GM11168 (cell line): ENCODE results near the gene PLEKHB1.
"Not testable (repeated sequence)": the region's sequence is repeated elsewhere in the genome, so short reads cannot be mapped to it uniquely, and the experiment has no call there.

Experiments used
- in situ Hi-C: fragments of 300-500 bp; cut with MboI; formaldehyde crosslinking; loops from one replicate; pipeline ENCODE4 v1.12.0; 2022; ENCODE audit warnings: low sequenced_read_pairs; ENCODE audit not compliant: unreplicated experiment

The PLEKHB1 gene

DNA sequence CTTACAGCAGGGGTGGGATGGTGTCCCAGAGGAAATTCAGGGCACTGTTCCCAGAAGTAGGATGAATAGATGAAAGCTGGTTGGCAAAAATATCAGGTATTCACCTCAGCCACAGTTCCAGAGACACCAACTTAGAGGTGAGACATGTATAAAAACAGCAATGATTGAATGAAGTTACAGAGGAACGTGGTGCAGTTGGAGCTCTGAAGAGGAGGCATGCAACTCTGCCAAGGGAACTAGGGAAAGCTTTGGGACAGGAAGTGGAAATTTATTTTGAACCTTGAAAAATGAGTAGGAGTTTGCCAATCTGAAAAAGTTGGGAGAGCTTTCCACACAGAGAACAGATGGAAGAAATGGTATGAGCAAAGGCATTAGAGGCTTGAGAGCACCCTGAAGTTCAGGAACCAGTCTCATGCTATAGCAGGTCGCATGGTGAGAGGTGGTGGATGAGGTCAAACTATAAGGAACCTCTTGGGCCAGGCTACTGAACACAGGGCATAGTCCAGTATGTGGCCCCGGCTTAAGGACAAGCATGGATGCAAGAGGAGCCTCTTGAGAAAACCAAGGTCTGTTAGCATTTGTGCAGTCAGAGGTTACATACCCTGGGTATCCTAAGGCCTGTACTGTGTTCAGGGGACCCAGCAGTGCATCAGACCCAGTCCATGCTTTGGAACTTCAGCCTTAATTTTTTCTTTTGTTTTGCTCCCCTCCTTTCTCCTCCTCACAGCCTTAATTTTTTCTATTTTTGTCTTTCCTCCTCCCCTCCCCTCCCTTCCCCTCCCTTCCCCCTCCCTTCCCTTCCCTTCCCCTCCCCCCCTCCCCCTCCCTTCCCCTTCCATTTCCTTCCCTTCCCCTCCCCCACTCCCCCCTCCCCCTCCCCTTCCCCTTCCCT lies 17.5 kb downstream of the PLEKHB1 start:
- in situ Hi-C loops: loop anchor here (10.0 to 25.0 kb wide), 2 partner anchors 189 to 252 kb away; no protein-coding TSS in a partner anchor

GRCh38 chr11:73664877-73665276 lies 18.5 kb downstream of the PLEKHB1 start:
- in situ Hi-C loops: loop anchor here (10.0 to 25.0 kb wide), 2 partner anchors 190 to 253 kb away; no protein-coding TSS in a partner anchor

- in situ Hi-C loops: loop anchor here (10.0 to 25.0 kb wide), 2 partner anchors 193 to 256 kb away; no protein-coding TSS in a partner anchor
These were observed 21.5 kb downstream of the PLEKHB1 start for GRCh38 chr11:73667891-73668290.

DNA sequence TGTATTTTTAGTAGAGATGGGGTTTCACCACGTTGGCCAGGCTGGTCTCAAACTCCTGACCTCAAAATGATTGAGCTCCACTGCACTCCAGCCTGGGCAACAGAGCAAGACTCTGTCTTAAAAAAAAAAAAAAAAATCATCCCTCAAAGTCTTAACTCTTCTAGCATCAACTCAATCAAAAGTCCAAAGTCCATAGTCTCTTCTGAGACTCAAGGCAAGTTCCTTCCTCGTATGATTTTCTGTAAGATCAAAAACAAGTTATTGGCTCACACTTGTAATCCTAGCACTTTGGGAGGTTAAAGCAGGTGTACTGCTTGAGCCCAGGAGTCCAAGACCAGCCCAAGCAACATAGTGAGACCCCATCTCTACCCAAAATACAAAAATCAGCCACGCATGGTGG lies 24.4 kb downstream of the PLEKHB1 start:
- in situ Hi-C loops: loop anchor here (25.0 kb wide), 1 partner anchor 259 kb away; no protein-coding TSS in a partner anchor

GRCh38 chr11:73671701-73672100 lies 25.3 kb downstream of the PLEKHB1 start:
- in situ Hi-C loops: loop anchor here (25.0 kb wide), 1 partner anchor 259 kb away; no protein-coding TSS in a partner anchor

- in situ Hi-C loops: not testable (repeated sequence)
These were observed 30.2 kb downstream of the PLEKHB1 start for GRCh38 chr11:73676552-73676951.

DNA sequence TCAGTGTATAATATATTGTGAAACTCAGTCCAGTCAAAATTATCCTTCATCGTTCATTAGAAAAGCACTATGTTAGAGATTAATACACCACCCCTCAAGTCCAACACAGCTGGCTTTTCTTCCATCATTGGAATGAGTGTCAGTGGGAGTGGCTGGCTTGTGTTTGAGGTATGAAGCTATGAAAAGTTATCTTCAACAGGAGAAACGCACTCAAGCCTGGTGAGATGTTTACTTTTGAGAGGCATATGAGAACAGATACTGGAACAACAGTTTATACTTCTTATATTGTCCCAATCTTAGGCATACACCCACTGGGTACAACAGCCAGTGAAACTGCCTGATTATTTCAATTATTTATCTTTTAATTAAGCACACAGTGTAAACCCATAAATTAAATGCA lies 34.3 kb downstream of the PLEKHB1 start:
- in situ Hi-C loops: no loop called here

GRCh38 chr11:73693899-73694525 lies 47.6 kb downstream of the PLEKHB1 start:
- in situ Hi-C loops: no loop called here

DNA sequence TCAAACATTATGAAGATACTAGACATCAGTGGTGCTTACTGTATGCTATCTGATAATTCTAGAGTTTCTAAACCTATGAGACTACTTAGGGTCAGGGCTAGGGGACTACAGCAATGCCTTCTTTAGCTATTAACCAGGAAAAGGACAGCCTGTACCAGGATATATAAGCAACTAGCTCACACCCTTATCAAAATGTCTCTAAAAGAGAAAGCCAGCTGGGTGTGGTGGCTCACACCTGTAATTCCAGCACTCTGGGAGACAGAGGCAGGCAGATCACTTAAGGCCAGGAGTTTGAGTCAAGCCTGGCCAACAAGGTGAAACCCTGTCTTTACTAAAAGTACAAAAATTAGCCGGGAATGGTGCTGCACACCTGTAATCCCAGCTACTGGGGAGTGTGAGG lies 58.7 kb downstream of the PLEKHB1 start:
- in situ Hi-C loops: no loop called here

- in situ Hi-C loops: no loop called here
These were observed 64.6 kb downstream of the PLEKHB1 start for GRCh38 chr11:73710964-73711363.
